Measurements from ENCODE around the gene GLDC. TPM values are rescaled to one million over a fixed set of nuclear protein-coding genes. Genes with fewer than 3 reads are reported as not detected.

The GLDC gene
- total RNA-seq, 4 donors from 2014 or later: 0.42 to 6.4 (median 4.7) TPM; not detected in 1

DNA sequence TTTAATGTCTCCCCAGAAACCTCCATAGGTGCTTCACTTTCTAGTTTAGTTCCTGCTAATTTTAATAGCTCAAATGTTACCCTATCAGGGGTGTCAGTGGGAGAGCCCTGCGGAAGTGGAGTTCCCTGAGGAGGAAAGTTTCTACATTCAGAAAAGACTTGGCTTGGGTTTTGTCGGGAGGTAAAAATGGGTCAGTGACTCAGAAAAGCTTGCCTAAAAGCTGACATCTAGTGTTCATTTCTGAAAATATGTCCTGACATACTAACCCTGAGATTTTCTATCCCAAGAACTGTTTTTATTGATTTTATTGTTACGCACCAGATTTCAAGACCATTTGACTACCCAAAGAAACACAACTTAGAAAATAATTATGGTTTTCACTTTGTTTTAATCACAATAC, 40.9 kb upstream of the GLDC start:
- 34 to 43% methylated on average over 3 of the region's 3 CpGs for WGBS, 2 donors
- TF ChIP-seq POLR2A (IDR thresholded peaks at IDR 0.05): no peak
- TF ChIP-seq, protein P1, sequence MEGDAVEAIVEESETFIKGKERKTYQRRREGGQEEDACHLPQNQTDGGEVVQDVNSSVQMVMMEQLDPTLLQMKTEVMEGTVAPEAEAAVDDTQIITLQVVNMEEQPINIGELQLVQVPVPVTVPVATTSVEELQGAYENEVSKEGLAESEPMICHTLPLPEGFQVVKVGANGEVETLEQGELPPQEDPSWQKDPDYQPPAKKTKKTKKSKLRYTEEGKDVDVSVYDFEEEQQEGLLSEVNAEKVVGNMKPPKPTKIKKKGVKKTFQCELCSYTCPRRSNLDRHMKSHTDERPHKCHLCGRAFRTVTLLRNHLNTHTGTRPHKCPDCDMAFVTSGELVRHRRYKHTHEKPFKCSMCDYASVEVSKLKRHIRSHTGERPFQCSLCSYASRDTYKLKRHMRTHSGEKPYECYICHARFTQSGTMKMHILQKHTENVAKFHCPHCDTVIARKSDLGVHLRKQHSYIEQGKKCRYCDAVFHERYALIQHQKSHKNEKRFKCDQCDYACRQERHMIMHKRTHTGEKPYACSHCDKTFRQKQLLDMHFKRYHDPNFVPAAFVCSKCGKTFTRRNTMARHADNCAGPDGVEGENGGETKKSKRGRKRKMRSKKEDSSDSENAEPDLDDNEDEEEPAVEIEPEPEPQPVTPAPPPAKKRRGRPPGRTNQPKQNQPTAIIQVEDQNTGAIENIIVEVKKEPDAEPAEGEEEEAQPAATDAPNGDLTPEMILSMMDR (IDR thresholded peaks at IDR 0.05): no peak
- no peak for DNase-seq (ENCODE audit: low spot score in 2 of 2)
- intact Hi-C loops (cut with DNase I; ENCODE audit: low total_unique reads): no loop called here
- no peak overlapping the region for H3K4me3 ChIP-seq (ENCODE audit: low read depth, poor library complexity, severe bottlenecking)

DNA sequence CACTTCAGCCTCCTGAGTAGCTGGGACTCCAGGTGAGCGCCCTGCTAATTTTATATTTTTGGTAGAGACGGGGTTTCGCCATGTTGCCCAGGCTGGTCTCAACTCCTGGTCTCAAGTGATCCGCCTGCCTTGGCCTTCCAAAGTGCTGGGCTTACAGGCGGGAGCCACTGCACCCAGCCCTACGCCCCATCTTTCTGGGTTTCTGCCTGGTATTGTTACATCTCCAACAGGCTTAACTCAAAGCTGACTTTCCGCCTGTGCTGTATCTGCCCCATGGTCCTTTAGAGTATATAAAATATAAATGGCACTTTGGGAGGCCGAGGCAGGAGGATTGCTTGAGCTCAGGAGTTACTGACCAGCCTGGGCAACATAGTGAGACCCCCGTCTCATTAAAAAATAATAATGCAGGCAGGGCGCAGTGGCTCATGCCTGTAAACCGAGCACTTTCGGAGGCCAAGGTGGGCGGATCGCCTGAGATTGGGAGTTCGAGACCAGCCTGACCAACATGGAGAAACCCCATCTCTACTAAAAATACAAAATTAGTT, 36.5 kb upstream of the GLDC start:
- H3K4me3 ChIP-seq (ENCODE audit: low read depth, poor library complexity, severe bottlenecking): peak overlapping the region; percentile 53
- 41 to 56% methylated on average over 12 to 15 of the region's 15 CpGs for WGBS, 2 donors
- TF ChIP-seq POLR2A (IDR thresholded peaks at IDR 0.05): no peak
- TF ChIP-seq, protein P1 (IDR thresholded peaks at IDR 0.05): no peak
- DNase-seq (ENCODE audit: low spot score in 2 of 2): peak in 1 of 2 donors; percentile 17
- intact Hi-C loops (cut with DNase I; ENCODE audit: low total_unique reads): no loop called here

DNA sequence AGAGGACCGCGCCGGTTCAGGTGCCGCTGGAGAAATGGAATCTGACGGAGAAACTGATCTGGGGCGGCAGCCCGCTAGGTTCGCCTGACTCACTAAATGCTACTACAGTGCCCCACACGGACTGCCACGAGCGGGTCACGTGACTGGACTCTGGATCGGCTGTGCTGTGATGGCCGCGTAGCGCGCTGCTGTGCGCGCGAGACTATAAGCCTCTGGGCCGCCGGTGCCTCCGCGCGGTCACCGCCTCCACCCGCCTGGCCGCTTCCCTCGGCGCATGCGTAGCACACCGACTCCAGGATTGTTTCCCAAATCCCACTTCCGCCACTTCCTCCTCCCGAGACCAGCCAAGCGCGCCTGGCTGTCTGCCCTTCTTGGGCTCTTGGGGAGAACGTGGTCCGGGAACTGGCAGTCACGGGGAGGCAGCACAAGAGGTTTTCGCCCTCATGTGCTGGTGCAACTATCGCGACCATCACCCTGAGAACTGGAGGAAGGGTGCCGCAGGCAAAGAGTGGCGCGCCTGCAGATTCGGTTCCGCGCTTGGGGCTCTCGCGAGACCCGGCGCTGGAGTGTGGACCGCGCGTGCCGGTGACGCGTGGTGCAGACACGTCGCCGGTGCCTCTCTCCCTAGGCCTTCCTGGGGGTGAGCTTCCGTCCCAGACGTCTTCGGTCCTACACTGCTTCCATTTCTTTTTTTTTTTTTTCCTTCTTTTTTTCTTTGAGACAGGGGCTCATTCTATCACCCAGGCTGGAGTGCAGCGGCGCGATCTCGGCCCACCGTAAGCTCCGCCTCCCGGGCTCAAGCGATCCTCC, 35.8 kb upstream of the GLDC start:
- 0 to 1% methylated on average over 51 to 70 of the region's 72 CpGs for WGBS, 2 donors
- peak; percentile 93 to 99 for DNase-seq (ENCODE audit: low spot score in 2 of 2)
- H3K4me3 ChIP-seq (ENCODE audit: low read depth, poor library complexity, severe bottlenecking): peak overlapping the region; percentile 53
- TF ChIP-seq, protein P1 (IDR thresholded peaks at IDR 0.05): no peak
- TF ChIP-seq POLR2A (IDR thresholded peaks at IDR 0.05): no peak
- intact Hi-C loops (cut with DNase I; ENCODE audit: low total_unique reads): no loop called here

DNA sequence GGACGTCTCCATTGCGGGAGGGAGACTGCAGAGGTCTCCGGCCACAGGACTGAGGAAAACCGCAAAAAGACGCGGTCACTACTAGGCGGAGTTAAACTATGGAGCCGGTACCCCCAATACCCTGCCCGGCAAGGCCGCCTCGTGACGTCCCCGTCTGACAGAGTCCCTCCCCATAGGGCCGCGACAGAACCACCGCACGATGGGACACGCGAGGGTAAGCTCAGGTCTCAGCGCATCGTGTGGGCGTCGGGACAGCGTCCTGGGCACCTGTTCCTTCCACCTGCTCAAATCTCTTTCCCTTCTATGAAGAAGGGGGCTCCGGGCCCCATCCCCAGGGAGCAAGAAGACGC, 35.2 kb upstream of the GLDC start:
- peak in 1 of 2 donors; percentile 47 for DNase-seq (ENCODE audit: low spot score in 2 of 2)
- peak overlapping the region; percentile 53 for H3K4me3 ChIP-seq (ENCODE audit: low read depth, poor library complexity, severe bottlenecking)
- 1% methylated on average over 24 to 26 of the region's 26 CpGs for WGBS, 2 donors
- TF ChIP-seq, protein P1 (IDR thresholded peaks at IDR 0.05): no peak
- no peak for TF ChIP-seq POLR2A (IDR thresholded peaks at IDR 0.05)
- intact Hi-C loops (cut with DNase I; ENCODE audit: low total_unique reads): no loop called here

DNA sequence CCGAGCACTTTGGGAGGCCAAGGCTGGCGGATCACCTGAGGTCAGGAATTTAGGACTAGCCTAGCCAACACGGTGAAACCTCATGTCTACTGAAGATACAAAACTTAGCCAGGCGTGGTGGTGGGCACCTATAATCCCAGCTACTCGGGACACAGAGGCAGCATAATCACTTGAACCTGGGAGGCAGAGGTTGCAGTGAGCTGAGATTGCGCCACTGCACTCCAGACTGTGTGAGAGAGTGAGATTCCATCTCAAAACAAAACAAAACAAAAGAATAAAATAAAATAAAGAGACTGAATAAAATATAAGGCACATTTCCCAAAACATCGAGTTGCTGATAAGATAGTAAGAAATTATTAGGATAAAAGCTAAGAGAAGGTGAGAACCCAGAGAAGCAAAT, 32.3 kb upstream of the GLDC start:
- no peak for TF ChIP-seq POLR2A (IDR thresholded peaks at IDR 0.05)
- TF ChIP-seq, protein P1 (IDR thresholded peaks at IDR 0.05): no peak
- DNase-seq (ENCODE audit: low spot score in 2 of 2): no peak
- H3K4me3 ChIP-seq (ENCODE audit: low read depth, poor library complexity, severe bottlenecking): no peak overlapping the region
- intact Hi-C loops (cut with DNase I; ENCODE audit: low total_unique reads): no loop called here
- 85% methylated on average over 7 of the region's 7 CpGs for WGBS, 2 donors

Measured in lower leg skin (tissue), 4 donors.